Natural killer cell (primary cell): ENCODE results near the gene MSI2. TPM values are rescaled to one million over a fixed set of nuclear protein-coding genes. Genes with fewer than 3 reads are reported as not detected.

Source experiments
- ATAC-seq, 3 donors: fragments of 150-1000 bp in 2 of 3; fragments of 200-7000 bp in 1 of 3; cut with Tn5 transposase; 1 replicate in 1 of 3; 2 replicates in 2 of 3; pipeline ENCODE4 v1.10.0; 2021; ENCODE audit warnings: mild to moderate bottlenecking in 2 of 3, moderate library complexity in 2 of 3
- DNase-seq, 2 donors: peaks; one replicate each; pipeline versions ENCODE4 v3.0.0 to v3.0.0-alpha.2; 2013 to 2021; ENCODE audit warnings: mixed read lengths in 1 of 2
- H3K27ac ChIP-seq: one replicate; pipeline ENCODE4 v1.5.1; 2013; ENCODE audit warnings: mild to moderate bottlenecking, low read length
- H3K27me3 ChIP-seq: one replicate; pipeline ENCODE4 v1.6.1; 2013; ENCODE audit warnings: low read length; ENCODE audit not compliant: control insufficient read depth, insufficient read depth
- H3K36me3 ChIP-seq: one replicate; pipeline ENCODE4 v1.6.1; 2013; ENCODE audit warnings: low read length; ENCODE audit not compliant: control insufficient read depth, insufficient read depth
- H3K4me1 ChIP-seq: one replicate; pipeline ENCODE4 v1.6.1; 2013; ENCODE audit warnings: low read length; ENCODE audit not compliant: control insufficient read depth, insufficient read depth
- H3K4me3 ChIP-seq: one replicate; pipeline ENCODE4 v1.5.1; 2013; ENCODE audit warnings: low read length
- H3K9me3 ChIP-seq: one replicate; pipeline ENCODE4 v1.6.1; 2013; ENCODE audit warnings: low read length; ENCODE audit not compliant: control insufficient read depth, insufficient read depth
- H3K27ac Mint-ChIP-seq, 2 donors: one replicate each; pipeline ENCODE4 v1.8.0; 2022; ENCODE audit warnings: mild to moderate bottlenecking in 2 of 2, mixed read lengths in 2 of 2, moderate library complexity in 1 of 2
- H3K27me3 Mint-ChIP-seq, 2 donors: one replicate each; pipeline ENCODE4 v1.8.0; 2022; ENCODE audit warnings: low read depth in 2 of 2, mixed read lengths in 2 of 2
- H3K36me3 Mint-ChIP-seq: one replicate; pipeline ENCODE4 v1.8.0; 2022; ENCODE audit warnings: mixed read lengths
- H3K4me1 Mint-ChIP-seq, 2 donors: one replicate each; pipeline ENCODE4 v1.8.0; 2022; ENCODE audit warnings: mixed read lengths in 2 of 2
- H3K4me3 Mint-ChIP-seq: one replicate; pipeline ENCODE4 v1.8.0; 2022; ENCODE audit warnings: mild to moderate bottlenecking, moderate library complexity, mixed read lengths
- H3K9me3 Mint-ChIP-seq, 2 donors: one replicate each; pipeline ENCODE4 v1.8.0; 2022; ENCODE audit warnings: mixed read lengths in 2 of 2
- WGBS: methylation state at CpG from one replicate; pipeline ENCODE4 v1.1.7; 2013; ENCODE audit warnings: missing lambda C conversion rate; ENCODE audit not compliant: insufficient coverage; 5-methylcytosine and 5-hydroxymethylcytosine counted together
- intact Hi-C: fragments of 100-400 bp; cut with micrococcal nuclease; formaldehyde crosslinking; loops from one replicate; pipeline ENCODE4 v1.14.2; 2022
- total RNA-seq, 4 donors: library from RNA; stranded (reverse); fragments of 120-200 nt in 1 of 4; gene quantifications; one replicate each; pipeline versions ENCODE4 v1.2.3 to v1.2.4, GENCODE V29; 2013 to 2022
- TF ChIP-seq, protein P1 (sequence below): fragments of 200-600 bp; IDR thresholded peaks from one replicate; pipeline ENCODE4 v1.8.0; 2022; ENCODE audit warnings: antibody characterized with exemption

MSI2 gene
- total RNA-seq, 3 donors from 2014 or later (not counting 1 experiment from before 2014, with no cell fraction given), result 95.5 to 145 (median 96.8) TPM

DNA sequence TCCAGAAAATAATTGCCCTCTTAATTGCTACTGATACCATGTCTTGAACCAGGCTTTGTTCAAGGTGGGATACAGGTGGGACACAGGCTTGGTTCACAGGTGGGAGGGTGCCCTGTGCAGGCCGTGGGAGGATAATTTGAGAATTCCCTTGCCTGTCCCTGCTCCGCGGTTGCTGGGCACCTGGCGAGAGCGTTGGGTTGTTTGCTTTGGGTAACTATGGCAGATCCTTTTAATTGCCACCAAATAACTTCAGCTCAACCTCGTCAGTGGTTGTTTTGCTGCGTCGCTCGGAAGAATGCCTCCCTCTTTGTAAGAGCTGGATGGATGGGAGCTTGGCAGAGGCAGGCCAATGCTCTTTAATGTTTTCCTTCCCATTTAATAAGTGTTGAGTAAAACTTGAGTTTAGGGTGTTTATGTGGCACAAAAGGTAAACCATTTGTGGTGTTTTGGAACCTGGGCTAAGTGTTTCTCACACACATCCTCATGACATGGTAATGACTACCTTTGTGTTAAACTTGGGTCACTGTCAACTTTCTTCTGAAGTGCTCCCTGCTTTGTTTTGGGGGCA lies 202.5 kb downstream of the MSI2 start:
- H3K9me3 ChIP-seq, result no peaks in the 10 kb centered on the region
- no peaks in the 10 kb centered on the region for H3K36me3 ChIP-seq
- H3K4me1 ChIP-seq, result peaks cover 41% of the 10 kb centered on the region
- DNase-seq, result no peak
- no peak overlapping the region for H3K27ac Mint-ChIP-seq
- TF ChIP-seq, protein P1, sequence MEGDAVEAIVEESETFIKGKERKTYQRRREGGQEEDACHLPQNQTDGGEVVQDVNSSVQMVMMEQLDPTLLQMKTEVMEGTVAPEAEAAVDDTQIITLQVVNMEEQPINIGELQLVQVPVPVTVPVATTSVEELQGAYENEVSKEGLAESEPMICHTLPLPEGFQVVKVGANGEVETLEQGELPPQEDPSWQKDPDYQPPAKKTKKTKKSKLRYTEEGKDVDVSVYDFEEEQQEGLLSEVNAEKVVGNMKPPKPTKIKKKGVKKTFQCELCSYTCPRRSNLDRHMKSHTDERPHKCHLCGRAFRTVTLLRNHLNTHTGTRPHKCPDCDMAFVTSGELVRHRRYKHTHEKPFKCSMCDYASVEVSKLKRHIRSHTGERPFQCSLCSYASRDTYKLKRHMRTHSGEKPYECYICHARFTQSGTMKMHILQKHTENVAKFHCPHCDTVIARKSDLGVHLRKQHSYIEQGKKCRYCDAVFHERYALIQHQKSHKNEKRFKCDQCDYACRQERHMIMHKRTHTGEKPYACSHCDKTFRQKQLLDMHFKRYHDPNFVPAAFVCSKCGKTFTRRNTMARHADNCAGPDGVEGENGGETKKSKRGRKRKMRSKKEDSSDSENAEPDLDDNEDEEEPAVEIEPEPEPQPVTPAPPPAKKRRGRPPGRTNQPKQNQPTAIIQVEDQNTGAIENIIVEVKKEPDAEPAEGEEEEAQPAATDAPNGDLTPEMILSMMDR, result no peak
- no peak overlapping the region for H3K27ac ChIP-seq
- H3K36me3 Mint-ChIP-seq, result no peaks in the 10 kb centered on the region
- intact Hi-C loops, result no loop called here
- 95% methylated on average over 9 of the region's 9 CpGs for WGBS
- no peak overlapping the region for H3K4me3 ChIP-seq
- peaks cover under 1% of the 10 kb centered on the region for H3K27me3 ChIP-seq
- H3K27me3 Mint-ChIP-seq, result peaks cover 48 to 75% of the 10 kb centered on the region in 2 donors
- H3K4me1 Mint-ChIP-seq, result peaks cover 55 to 56% of the 10 kb centered on the region in 2 donors
- ATAC-seq, result no peak
- no peaks in the 10 kb centered on the region for H3K9me3 Mint-ChIP-seq
- H3K4me3 Mint-ChIP-seq, result no peak overlapping the region

DNA sequence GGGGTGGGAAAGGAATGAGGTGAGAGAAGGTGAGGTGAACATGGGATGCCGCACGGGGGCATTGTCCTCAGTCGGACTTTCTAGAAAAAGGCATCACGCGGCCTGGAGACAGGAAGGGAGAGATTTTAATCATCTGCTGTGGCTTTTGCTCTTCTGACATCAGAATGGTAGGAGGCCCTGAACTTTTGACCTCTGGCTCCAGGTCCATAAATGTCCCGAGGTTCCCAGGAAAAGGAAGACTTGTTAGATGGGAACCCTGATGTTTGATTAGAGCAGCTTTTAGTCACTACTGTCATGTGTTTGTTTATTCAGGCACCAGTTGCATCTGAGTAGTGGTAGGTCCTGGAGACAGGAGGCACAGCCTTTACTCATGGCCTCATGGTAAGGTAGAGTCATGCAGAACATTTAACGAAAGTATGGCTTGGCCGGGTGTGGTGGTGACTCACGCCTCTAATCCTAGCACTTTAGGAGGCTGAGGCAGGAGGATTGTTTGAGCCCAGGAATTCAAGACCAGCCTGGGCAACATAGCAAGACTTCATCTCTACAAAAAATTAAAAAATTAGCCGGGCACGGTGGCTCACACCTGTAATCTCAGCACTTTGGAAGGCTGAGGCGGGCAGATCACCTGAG lies 203.1 kb downstream of the MSI2 start:
- no peak overlapping the region for H3K4me3 ChIP-seq
- Mint-ChIP-seq H3K27ac (no peak overlapping the region), H3K36me3 (no peaks in the 10 kb centered on the region), H3K27me3 (peaks cover 49 to 80% of the 10 kb centered on the region in 2 donors), H3K4me1 (peaks cover 49 to 50% of the 10 kb centered on the region in 2 donors), H3K4me3 (no peak overlapping the region), H3K9me3 (no peaks in the 10 kb centered on the region)
- WGBS, result 60% methylated on average over 12 of the region's 12 CpGs
- H3K4me1 ChIP-seq, result peaks cover 35% of the 10 kb centered on the region
- intact Hi-C loops, result no loop called here
- no peaks in the 10 kb centered on the region for H3K36me3 ChIP-seq
- H3K27me3 ChIP-seq, result no peaks in the 10 kb centered on the region
- ATAC-seq (no peak), DNase-seq (no peak)
- H3K9me3 ChIP-seq, result no peaks in the 10 kb centered on the region
- H3K27ac ChIP-seq, result no peak overlapping the region
- TF ChIP-seq, protein P1, result no peak

DNA sequence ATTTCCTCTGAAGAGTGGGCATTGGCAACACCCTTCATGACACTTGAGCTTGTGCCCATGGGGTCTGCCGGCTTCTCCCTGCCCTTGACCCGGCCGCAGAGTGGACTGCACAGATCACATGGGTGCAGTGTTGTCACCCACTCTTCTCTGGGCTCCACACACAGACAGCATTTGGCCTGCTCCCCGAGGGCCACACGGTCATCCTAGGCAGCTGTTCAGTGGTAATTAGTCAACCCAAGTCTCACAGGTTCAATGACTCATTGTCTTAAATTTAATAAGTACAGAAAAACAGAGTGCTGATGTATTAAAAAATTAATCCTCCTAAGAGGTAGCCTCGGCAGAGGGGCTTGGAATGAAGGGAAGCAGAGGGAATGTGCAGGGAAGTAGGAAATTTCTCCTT lies 204.8 kb downstream of the MSI2 start:
- DNase-seq (no peak), ATAC-seq (no peak)
- 81% methylated on average over 6 of the region's 6 CpGs for WGBS
- Mint-ChIP-seq H3K27me3 (peaks cover 41 to 67% of the 10 kb centered on the region in 2 donors), H3K4me1 (peaks cover 33% of the 10 kb centered on the region in 2 donors), H3K4me3 (no peak overlapping the region), H3K9me3 (no peaks in the 10 kb centered on the region), H3K27ac (no peak overlapping the region), H3K36me3 (no peaks in the 10 kb centered on the region)
- Histone ChIP-seq H3K27me3 (no peaks in the 10 kb centered on the region), H3K27ac (no peak overlapping the region), H3K36me3 (no peaks in the 10 kb centered on the region), H3K9me3 (no peaks in the 10 kb centered on the region), H3K4me1 (peaks cover 18% of the 10 kb centered on the region), H3K4me3 (no peak overlapping the region)
- intact Hi-C loops, result no loop called here
- TF ChIP-seq, protein P1, result no peak
